GM23338 (cell line): ENCODE results near the gene FKBP9.

Source experiments
- CTCF ChIP-seq, 2 experiments: fragments of 200-600 bp in 1 of 2; sonication (generic) in 1 of 2; conservative IDR thresholded peaks; 2 replicates each; pipeline versions ENCODE4 v1.5.1 to v1.6.1; 2016 to 2017; ENCODE audit warnings: antibody characterized with exemption in 2 of 2, low read depth in 2 of 2, mild to moderate bottlenecking in 2 of 2, moderate library complexity in 1 of 2
- EZH2phosphoT487 ChIP-seq: fragments of 200-600 bp; sonication (generic); IDR thresholded peaks from one replicate; pipeline ENCODE4 v1.8.1; 2018; ENCODE audit warnings: antibody characterized with exemption; ENCODE audit not compliant: unreplicated experiment
- POLR2AphosphoS5 ChIP-seq: IDR thresholded peaks from 2 replicates; pipeline ENCODE4 v1.6.1; 2016; ENCODE audit warnings: antibody characterized with exemption, low read depth
- REST ChIP-seq: IDR thresholded peaks from one replicate; pipeline ENCODE4 v1.6.1; 2018; ENCODE audit warnings: antibody characterized with exemption; ENCODE audit not compliant: unreplicated experiment

GRCh38 chr7:33048257-33048656, 91.0 kb downstream of the FKBP9 start:
- TF ChIP-seq CTCF (conservative IDR thresholded peaks at IDR 0.05; ENCODE audit: low read depth in 2 of 2) (no peak), POLR2AphosphoS5 (no peak), EZH2phosphoT487 (no peak), REST (no peak)
